GM12891 (cell line): ENCODE measurements around the gene BCO1.

Source experiments
- POLR2A ChIP-seq: IDR thresholded peaks from 2 replicates; pipeline ENCODE4 v1.6.1; 2011; ENCODE audit warnings: low read depth, low read length, control low read depth
- POLR2AphosphoS5 ChIP-seq: IDR thresholded peaks from 2 replicates; pipeline ENCODE4 v1.6.1; 2011; ENCODE audit warnings: low read depth, low read length, control low read depth

DNA sequence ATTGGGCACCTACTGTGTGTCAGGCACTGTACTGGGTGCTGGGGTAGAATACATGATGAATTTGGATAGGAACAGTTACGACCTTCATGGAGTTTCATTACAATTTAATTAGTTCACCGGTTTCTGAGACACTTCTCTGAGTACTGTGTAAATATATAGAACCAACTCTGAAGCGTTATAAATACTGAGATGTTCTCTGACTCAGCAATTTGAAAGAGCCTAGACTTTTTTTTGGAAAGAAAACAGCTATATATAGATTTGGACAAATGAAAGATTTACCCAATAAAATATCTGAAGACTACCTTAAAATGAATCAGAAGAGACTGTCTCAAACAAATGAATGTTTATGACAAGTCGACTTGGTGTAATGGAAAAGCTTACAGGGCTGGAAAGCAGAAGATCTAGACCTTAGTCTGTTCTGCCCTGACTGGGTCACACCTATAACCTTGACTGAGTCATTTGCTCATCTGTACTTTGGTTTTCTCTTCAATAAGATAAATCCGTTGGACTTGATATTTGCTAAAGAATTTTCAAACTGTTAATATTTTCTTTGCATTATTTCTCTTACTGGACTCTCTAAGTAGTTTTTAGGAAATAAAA is 71.7 kb downstream of the BCO1 start:
- TF ChIP-seq POLR2A = no peak
- TF ChIP-seq POLR2AphosphoS5 = no peak
